ENCODE measurements around the gene GBX2.

DNA sequence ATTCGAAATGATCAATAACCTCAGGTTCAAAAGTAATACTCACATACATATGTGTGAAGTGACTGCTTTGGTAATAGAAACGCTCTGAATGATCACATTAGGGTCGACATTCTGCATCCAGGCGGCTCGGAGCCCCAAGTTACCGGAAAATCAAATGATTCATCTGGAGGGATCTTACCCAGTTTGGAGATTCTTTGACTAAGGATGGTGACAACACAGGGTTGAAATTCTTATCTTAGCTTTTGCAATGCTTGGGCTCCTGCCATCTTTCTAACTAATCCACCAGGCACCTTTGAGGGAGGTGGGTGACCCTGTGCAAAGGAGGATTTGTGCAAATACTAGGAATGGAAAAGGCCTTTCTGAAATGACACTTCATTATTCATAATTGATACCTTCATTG, 10.8 kb downstream of the GBX2 start:
- TF ChIP-seq, protein P1, sequence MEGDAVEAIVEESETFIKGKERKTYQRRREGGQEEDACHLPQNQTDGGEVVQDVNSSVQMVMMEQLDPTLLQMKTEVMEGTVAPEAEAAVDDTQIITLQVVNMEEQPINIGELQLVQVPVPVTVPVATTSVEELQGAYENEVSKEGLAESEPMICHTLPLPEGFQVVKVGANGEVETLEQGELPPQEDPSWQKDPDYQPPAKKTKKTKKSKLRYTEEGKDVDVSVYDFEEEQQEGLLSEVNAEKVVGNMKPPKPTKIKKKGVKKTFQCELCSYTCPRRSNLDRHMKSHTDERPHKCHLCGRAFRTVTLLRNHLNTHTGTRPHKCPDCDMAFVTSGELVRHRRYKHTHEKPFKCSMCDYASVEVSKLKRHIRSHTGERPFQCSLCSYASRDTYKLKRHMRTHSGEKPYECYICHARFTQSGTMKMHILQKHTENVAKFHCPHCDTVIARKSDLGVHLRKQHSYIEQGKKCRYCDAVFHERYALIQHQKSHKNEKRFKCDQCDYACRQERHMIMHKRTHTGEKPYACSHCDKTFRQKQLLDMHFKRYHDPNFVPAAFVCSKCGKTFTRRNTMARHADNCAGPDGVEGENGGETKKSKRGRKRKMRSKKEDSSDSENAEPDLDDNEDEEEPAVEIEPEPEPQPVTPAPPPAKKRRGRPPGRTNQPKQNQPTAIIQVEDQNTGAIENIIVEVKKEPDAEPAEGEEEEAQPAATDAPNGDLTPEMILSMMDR (IDR thresholded peaks at IDR 0.05): no peak
- TF ChIP-seq EP300 (IDR thresholded peaks at IDR 0.05): no peak
